NB4 (cell line): ENCODE results near the gene JMJD6.

Source experiments
- POLR2A ChIP-seq: IDR thresholded peaks from 2 replicates; pipeline ENCODE4 v1.6.1; 2011; ENCODE audit warnings: mild to moderate bottlenecking; ENCODE audit not compliant: insufficient read length; ENCODE audit errors: extremely low read depth
- TF ChIP-seq, protein P1 (sequence below): IDR thresholded peaks from one replicate; pipeline ENCODE4 v1.5.1; 2012; ENCODE audit warnings: low read depth, low read length
- TF ChIP-seq, protein P2 (sequence below): IDR thresholded peaks from 2 replicates; pipeline ENCODE4 v1.6.1; 2011; ENCODE audit warnings: low read depth, low read length

DNA sequence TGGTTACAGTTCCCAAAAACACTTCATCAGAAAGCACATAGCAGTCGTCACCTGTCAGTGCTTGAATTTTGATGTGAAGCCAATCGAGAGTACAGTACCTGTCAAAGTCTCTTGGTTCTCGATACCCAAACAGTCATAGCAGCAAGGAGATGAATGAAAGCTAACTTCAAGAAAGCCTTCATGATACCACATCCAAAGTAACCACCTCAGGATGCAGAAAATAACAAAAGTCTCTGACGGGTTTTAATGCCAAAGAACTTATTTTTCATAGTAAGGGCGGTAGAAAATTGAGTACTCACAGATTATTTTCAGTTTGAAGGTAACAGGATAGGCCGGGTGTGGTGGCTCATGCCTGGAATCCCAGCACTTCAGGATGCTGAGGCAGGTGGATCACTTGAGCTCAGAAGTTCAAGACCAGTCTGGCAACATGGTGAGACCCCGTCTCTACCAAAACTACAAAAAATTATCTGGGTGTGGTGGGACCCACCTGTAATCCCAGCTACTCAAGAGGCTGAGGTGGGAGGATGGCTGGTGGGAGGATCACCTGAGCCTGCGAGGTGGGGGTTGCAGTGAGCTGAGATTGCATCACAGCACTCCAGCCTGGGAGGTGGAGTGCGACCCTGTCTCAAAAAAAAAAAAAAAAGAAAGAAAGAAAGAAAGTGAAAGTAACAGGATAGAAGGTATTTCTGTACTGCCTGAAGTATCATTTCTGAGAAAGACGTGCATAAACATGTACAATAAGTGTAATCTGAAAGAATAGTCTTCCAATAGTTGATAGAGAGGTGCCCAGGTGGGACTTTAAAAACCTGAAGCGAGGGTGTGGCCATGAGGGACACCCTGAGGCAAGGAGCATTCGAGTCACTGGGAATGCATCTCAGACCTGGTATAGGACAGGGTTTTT lies 26.9 kb upstream of the JMJD6 start:
- TF ChIP-seq, protein P1, sequence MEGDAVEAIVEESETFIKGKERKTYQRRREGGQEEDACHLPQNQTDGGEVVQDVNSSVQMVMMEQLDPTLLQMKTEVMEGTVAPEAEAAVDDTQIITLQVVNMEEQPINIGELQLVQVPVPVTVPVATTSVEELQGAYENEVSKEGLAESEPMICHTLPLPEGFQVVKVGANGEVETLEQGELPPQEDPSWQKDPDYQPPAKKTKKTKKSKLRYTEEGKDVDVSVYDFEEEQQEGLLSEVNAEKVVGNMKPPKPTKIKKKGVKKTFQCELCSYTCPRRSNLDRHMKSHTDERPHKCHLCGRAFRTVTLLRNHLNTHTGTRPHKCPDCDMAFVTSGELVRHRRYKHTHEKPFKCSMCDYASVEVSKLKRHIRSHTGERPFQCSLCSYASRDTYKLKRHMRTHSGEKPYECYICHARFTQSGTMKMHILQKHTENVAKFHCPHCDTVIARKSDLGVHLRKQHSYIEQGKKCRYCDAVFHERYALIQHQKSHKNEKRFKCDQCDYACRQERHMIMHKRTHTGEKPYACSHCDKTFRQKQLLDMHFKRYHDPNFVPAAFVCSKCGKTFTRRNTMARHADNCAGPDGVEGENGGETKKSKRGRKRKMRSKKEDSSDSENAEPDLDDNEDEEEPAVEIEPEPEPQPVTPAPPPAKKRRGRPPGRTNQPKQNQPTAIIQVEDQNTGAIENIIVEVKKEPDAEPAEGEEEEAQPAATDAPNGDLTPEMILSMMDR: no peak
- no peak for TF ChIP-seq POLR2A
- TF ChIP-seq, protein P2, sequence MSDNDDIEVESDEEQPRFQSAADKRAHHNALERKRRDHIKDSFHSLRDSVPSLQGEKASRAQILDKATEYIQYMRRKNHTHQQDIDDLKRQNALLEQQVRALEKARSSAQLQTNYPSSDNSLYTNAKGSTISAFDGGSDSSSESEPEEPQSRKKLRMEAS: no peak
